Spleen (tissue), 7 donors: ENCODE results near the gene KYNU.

Experiments
- POLR2A ChIP-seq, 3 donors: fragments of 450-650 bp; IDR thresholded peaks; one replicate each; pipeline ENCODE4 v1.5.1; 2017; ENCODE audit warnings: antibody characterized with exemption in 3 of 3, mild to moderate bottlenecking in 1 of 3
- TF ChIP-seq, protein P1 (sequence below), 11 experiments: fragments of 200-600 bp in 7 of 11; fragments of 450-650 bp in 4 of 11; sonication (generic) in 4 of 11; IDR thresholded peaks in 8 of 11; conservative IDR thresholded peaks in 3 of 11; 1 replicate in 7 of 11; 2 replicates in 4 of 11; pipeline versions ENCODE4 v1.4.0 to v1.8.0; 2016 to 2021; ENCODE audit warnings: antibody characterized with exemption in 11 of 11, inconsistent platforms in 4 of 11, mild to moderate bottlenecking in 1 of 11
- donor health status: DM: no; HTN: no; CAD: no; lungs with moderate emphysema.
- donor health status: DM: no; HTN: no; CAD: no.
- donor health status: DM: no; HTN: no; CAD: no.

DNA sequence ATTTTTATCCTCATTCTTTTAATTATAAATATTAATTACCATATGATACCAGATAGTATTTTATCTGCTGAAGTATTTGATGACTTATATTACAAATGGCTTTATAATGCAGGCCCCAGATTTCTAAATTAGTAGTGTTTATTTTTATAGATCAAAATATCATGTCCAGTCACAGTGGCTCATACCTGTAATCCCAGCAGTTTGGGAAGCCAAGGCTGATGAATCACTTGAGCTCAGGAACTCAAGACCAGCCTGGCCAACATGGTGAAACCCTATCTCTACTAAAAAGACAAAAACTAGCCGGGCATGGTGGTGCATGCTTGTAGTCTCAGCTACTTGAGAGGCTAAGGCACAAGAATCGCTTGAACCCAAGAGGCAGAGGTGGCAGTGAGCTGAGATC lies 151.7 kb downstream of the KYNU start:
- TF ChIP-seq, protein P1, sequence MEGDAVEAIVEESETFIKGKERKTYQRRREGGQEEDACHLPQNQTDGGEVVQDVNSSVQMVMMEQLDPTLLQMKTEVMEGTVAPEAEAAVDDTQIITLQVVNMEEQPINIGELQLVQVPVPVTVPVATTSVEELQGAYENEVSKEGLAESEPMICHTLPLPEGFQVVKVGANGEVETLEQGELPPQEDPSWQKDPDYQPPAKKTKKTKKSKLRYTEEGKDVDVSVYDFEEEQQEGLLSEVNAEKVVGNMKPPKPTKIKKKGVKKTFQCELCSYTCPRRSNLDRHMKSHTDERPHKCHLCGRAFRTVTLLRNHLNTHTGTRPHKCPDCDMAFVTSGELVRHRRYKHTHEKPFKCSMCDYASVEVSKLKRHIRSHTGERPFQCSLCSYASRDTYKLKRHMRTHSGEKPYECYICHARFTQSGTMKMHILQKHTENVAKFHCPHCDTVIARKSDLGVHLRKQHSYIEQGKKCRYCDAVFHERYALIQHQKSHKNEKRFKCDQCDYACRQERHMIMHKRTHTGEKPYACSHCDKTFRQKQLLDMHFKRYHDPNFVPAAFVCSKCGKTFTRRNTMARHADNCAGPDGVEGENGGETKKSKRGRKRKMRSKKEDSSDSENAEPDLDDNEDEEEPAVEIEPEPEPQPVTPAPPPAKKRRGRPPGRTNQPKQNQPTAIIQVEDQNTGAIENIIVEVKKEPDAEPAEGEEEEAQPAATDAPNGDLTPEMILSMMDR (IDR thresholded peaks at IDR 0.05 in 8 of 11, conservative IDR thresholded peaks at IDR 0.05 in 3 of 11): no peak
- no peak for TF ChIP-seq POLR2A (IDR thresholded peaks at IDR 0.05)
